Thyroid gland (tissue), 4 donors: ENCODE results near the gene ZDHHC12. TPM values are rescaled to one million over a fixed set of nuclear protein-coding genes. Genes with fewer than 3 reads are reported as not detected.

ENCODE experiments used
- DNase-seq, 2 donors: peaks; one replicate each; pipeline ENCODE4 v3.0.0-alpha.2; 2019
- H3K27ac ChIP-seq, 3 donors: fragments of 200-600 bp; sonication (generic); 1 replicate in 2 of 3; 2 replicates in 1 of 3; pipeline ENCODE4 v1.5.1; 2016 to 2019; ENCODE audit warnings: mild to moderate bottlenecking in 1 of 3, moderate library complexity in 1 of 3
- H3K27me3 ChIP-seq: fragments of 200-600 bp; sonication (generic); one replicate; pipeline ENCODE4 v1.5.1; 2019
- H3K36me3 ChIP-seq, 2 donors: fragments of 200-600 bp; sonication (generic); one replicate each; pipeline ENCODE4 v1.5.1; 2016 to 2019
- H3K4me1 ChIP-seq, 2 donors: fragments of 200-600 bp; sonication (generic); one replicate each; pipeline ENCODE4 v1.5.1; 2017 to 2019
- H3K4me3 ChIP-seq, 3 donors: fragments of 200-600 bp; sonication (generic); replicated peaks in 1 of 3; 1 replicate in 2 of 3; 2 replicates in 1 of 3; pipeline ENCODE4 v1.5.1; 2016; ENCODE audit warnings: mild to moderate bottlenecking in 1 of 3
- H3K9me3 ChIP-seq: fragments of 200-600 bp; sonication (generic); one replicate; pipeline ENCODE4 v1.5.1; 2017
- CTCF ChIP-seq, 6 experiments: fragments of 200-600 bp in 3 of 6; fragments of 450-650 bp in 3 of 6; sonication (generic) in 3 of 6; IDR thresholded peaks; one replicate each; pipeline ENCODE4 v1.5.1; 2016 to 2019; ENCODE audit warnings: antibody characterized with exemption in 6 of 6, mild to moderate bottlenecking in 2 of 6, inconsistent platforms in 1 of 6, moderate library complexity in 1 of 6
- POLR2A ChIP-seq, 2 donors: fragments of 450-650 bp; IDR thresholded peaks; one replicate each; pipeline ENCODE4 v1.6.1; 2017; ENCODE audit warnings: antibody characterized with exemption in 2 of 2, mild to moderate bottlenecking in 2 of 2, moderate library complexity in 1 of 2
- WGBS, 2 donors: methylation state at CpG; one replicate each; pipeline ENCODE4 v1.1.5; 2017; 5-methylcytosine and 5-hydroxymethylcytosine counted together
- intact Hi-C: fragments of 100-400 bp; cut with DNase I; formaldehyde crosslinking; loops from one replicate; pipeline ENCODE4 v1.15.1; 2023
- total RNA-seq, 4 donors: library from RNA; depleted of rRNA; stranded (reverse); fragments of >200 nt; gene quantifications; one replicate each; pipeline ENCODE4 v1.2.3, GENCODE V29; 2016

ZDHHC12 gene
- total RNA-seq: 10 to 100 TPM; 21.2 to 45.7 (median 33.7) TPM

- Histone ChIP-seq H3K4me1 (peaks cover 8 to 16% of the 10 kb centered on the region in 2 donors), H3K9me3 (no peaks in the 10 kb centered on the region), H3K36me3 (no peaks in the 10 kb centered on the region), H3K27me3 (no peaks in the 10 kb centered on the region), H3K27ac (peak within 1 kb of the TSS; percentile 27 to 46 (median 27)), H3K4me3 (peak within 1 kb of the TSS; percentile 47 to 62 (median 60))
- peak; percentile 100 for DNase-seq
- 4 to 6% methylated on average over 28 to 39 of the region's 68 CpGs for WGBS, 2 donors
- intact Hi-C loops: loop anchor here (10.0 kb wide), 1 partner anchor 89 kb away; no protein-coding TSS in a partner anchor
- TF ChIP-seq POLR2A (IDR thresholded peaks at IDR 0.05) (peak in 1 of 2 donors; percentile 73), CTCF (IDR thresholded peaks at IDR 0.05) (no peak)
These were observed at the start of gene ZDHHC12 for GRCh38 chr9:128723866-128724743. ZDHHC12 (minus strand) TSS chr9:128724127; CDS start chr9:128724093, 34 bp downstream.

GRCh38 chr9:128773049-128773448 lies 49.1 kb upstream of the ZDHHC12 start:
- H3K27me3 ChIP-seq: no peaks in the 10 kb centered on the region
- H3K36me3 ChIP-seq: no peaks in the 10 kb centered on the region
- peaks cover 16% of the 10 kb centered on the region in 2 donors for H3K4me1 ChIP-seq
- no peak for DNase-seq
- no peak overlapping the region for H3K4me3 ChIP-seq
- intact Hi-C loops: no loop called here
- 88 to 93% methylated on average over 5 of the region's 5 CpGs for WGBS, 2 donors
- no peak for TF ChIP-seq POLR2A (IDR thresholded peaks at IDR 0.05)
- no peak for TF ChIP-seq CTCF (IDR thresholded peaks at IDR 0.05)
- no peaks in the 10 kb centered on the region for H3K9me3 ChIP-seq
- H3K27ac ChIP-seq: no peak overlapping the region

GRCh38 chr9:128771745-128772519 lies 48.0 kb upstream of the ZDHHC12 start, which contains the start of gene ZER1:
ZER1 (minus strand) TSS chr9:128771927; CDS start chr9:128755565, 16,362 bp downstream.
- TF ChIP-seq POLR2A (IDR thresholded peaks at IDR 0.05): peak; percentile 46 to 91
- TF ChIP-seq CTCF (IDR thresholded peaks at IDR 0.05): peak in 1 of 6 experiments; percentile 11
- intact Hi-C loops: no loop called here

GRCh38 chr9:128771094-128771721 lies 47.3 kb upstream of the ZDHHC12 start:
- 1 to 2% methylated on average over 21 to 28 of the region's 28 CpGs for WGBS, 2 donors

More at GRCh38 chr9:128771745-128772519, 48.0 kb upstream of the ZDHHC12 start, which contains the start of gene ZER1:
- peak within 1 kb of the TSS; percentile 79 to 94 (median 80) for H3K4me3 ChIP-seq
- H3K4me1 ChIP-seq: peaks cover 16% of the 10 kb centered on the region in 2 donors
- H3K36me3 ChIP-seq: no peaks in the 10 kb centered on the region
- peak within 1 kb of the TSS; percentile 90 to 94 (median 90) for H3K27ac ChIP-seq
- H3K9me3 ChIP-seq: no peaks in the 10 kb centered on the region
- DNase-seq: peak; percentile 95 to 96
- 1 to 3% methylated on average over 22 to 25 of the region's 72 CpGs for WGBS, 2 donors
- H3K27me3 ChIP-seq: no peaks in the 10 kb centered on the region

More at GRCh38 chr9:128771094-128771721, 47.3 kb upstream of the ZDHHC12 start:
- no peaks in the 10 kb centered on the region for H3K27me3 ChIP-seq
- DNase-seq: peak; percentile 31 to 34
- H3K4me3 ChIP-seq: peak overlapping the region; percentile 79 to 94 (median 80)
- H3K36me3 ChIP-seq: no peaks in the 10 kb centered on the region
- intact Hi-C loops: no loop called here
- H3K4me1 ChIP-seq: peaks cover 16% of the 10 kb centered on the region in 2 donors
- H3K9me3 ChIP-seq: no peaks in the 10 kb centered on the region
- peak overlapping the region; percentile 90 to 94 (median 90) for H3K27ac ChIP-seq
- TF ChIP-seq POLR2A (IDR thresholded peaks at IDR 0.05) (no peak), CTCF (IDR thresholded peaks at IDR 0.05) (no peak)
